SK-N-SH treated with all-trans-retinoic acid at 6 μM for 48 hours (cell line): ENCODE data around the gene NRXN2.

Source experiments
- BACH2 ChIP-seq: fragments of 250-450 bp; sonication (Bioruptor Pico); IDR thresholded peaks from 2 replicates; pipeline ENCODE4 v1.9.0; 2021; ENCODE audit warnings: mild to moderate bottlenecking, borderline replicate concordance
- PATZ1 ChIP-seq: fragments of 250-450 bp; sonication (Bioruptor Pico); IDR thresholded peaks from 2 replicates; pipeline ENCODE4 v1.8.0; 2020; ENCODE audit warnings: mild to moderate bottlenecking, moderate library complexity, borderline replicate concordance
- ZNF8 ChIP-seq: fragments of 450-650 bp; formaldehyde crosslinking; IDR thresholded peaks from 2 replicates; pipeline ENCODE4 v1.5.0; 2020; ENCODE audit warnings: mild to moderate bottlenecking, moderate library complexity

- no peak for TF ChIP-seq PATZ1 (CRISPR knock-in tag)
- no peak for TF ChIP-seq BACH2
- no peak for TF ChIP-seq ZNF8
Observed at GRCh38 chr11:64665411-64665821, 57.6 kb downstream of the NRXN2 start.
